SK-MEL-5 (cell line): ENCODE measurements around the gene RER1. TPM values are rescaled to one million over a fixed set of nuclear protein-coding genes. Genes with fewer than 3 reads are reported as not detected.

Experiments
- DNase-seq: peaks from one replicate; pipeline ENCODE4 v3.0.0-alpha.2; 2016; ENCODE audit warnings: low read depth, low spot score
- in situ Hi-C: cut with HindIII; loops from 2 replicates; pipeline ENCODE4 v1.10.0; 2016; ENCODE audit warnings: low sequenced_read_pairs, high pct_unique_total_duplicates, low pct_unique_long_range_greater_than_20kb
- total RNA-seq: library from RNA; depleted of rRNA; stranded (reverse); fragments of >200 nt; shearing (Covaris generic); gene quantifications from 2 replicates; pipeline ENCODE4 v1.2.3, GENCODE V29; 2014

Gene RER1
- total RNA-seq, 1 experiment from 2014 or later: 178 TPM

- in situ Hi-C loops: no loop called here
Observed at GRCh38 chr1:2443277-2444137, 51.9 kb downstream of the RER1 start.

GRCh38 chr1:2444138-2444591 lies 52.5 kb downstream of the RER1 start:
- in situ Hi-C loops: no loop called here
- DNase-seq: no peak

More at GRCh38 chr1:2443277-2444137, 51.9 kb downstream of the RER1 start:
- no peak for DNase-seq

- in situ Hi-C loops: no loop called here
- DNase-seq: no peak
Observed at GRCh38 chr1:2445162-2445822, 53.7 kb downstream of the RER1 start.

- in situ Hi-C loops: no loop called here
- DNase-seq: no peak
Observed at GRCh38 chr1:2445823-2446215, 54.2 kb downstream of the RER1 start.

GRCh38 chr1:2446394-2446793 lies 54.8 kb downstream of the RER1 start:
- in situ Hi-C loops: no loop called here
- DNase-seq: no peak

- in situ Hi-C loops: no loop called here
- no peak for DNase-seq
Observed at GRCh38 chr1:2446861-2447260, 55.2 kb downstream of the RER1 start.

GRCh38 chr1:2447276-2448097 lies 55.8 kb downstream of the RER1 start:
- no peak for DNase-seq
- in situ Hi-C loops: no loop called here

GRCh38 chr1:2448098-2448445 lies 56.4 kb downstream of the RER1 start:
- DNase-seq: no peak
- in situ Hi-C loops: no loop called here

- no peak for DNase-seq
- in situ Hi-C loops: no loop called here
Observed at GRCh38 chr1:2449636-2450454, 58.2 kb downstream of the RER1 start.

GRCh38 chr1:2451741-2452140 lies 60.1 kb downstream of the RER1 start:
- in situ Hi-C loops: no loop called here
- no peak for DNase-seq

GRCh38 chr1:2452201-2452931 lies 60.7 kb downstream of the RER1 start:
- no peak for DNase-seq
- in situ Hi-C loops: no loop called here

GRCh38 chr1:2452932-2453315 lies 61.3 kb downstream of the RER1 start:
- no peak for DNase-seq

GRCh38 chr1:2454227-2454626 lies 62.6 kb downstream of the RER1 start:
- in situ Hi-C loops: no loop called here
- DNase-seq: no peak

More at GRCh38 chr1:2452932-2453315, 61.3 kb downstream of the RER1 start:
- in situ Hi-C loops: no loop called here
